GM12878 (cell line): ENCODE measurements around the gene MUC21. TPM values are rescaled to one million over a fixed set of nuclear protein-coding genes. Genes with fewer than 3 reads are reported as not detected.

Experiments
- ATAC-seq: fragments of 200-7000 bp; cut with Tn5 transposase; 3 replicates; pipeline ENCODE4 v1.9.1; 2020; ENCODE audit warnings: mild to moderate bottlenecking, moderate library complexity
- BruUV-seq: library from RNA; stranded (reverse); fragments of 400-500 nt; replicated peaks from 2 replicates; lab custom pipeline; 2021; lab: Mats Ljungman, UMichigan
- CTCF ChIA-PET: fragments of 300-600 bp; sonication (Branson Sonifier 250); formaldehyde crosslinking; extraction: SDS; loops from one replicate; lab custom pipeline; 2021; ENCODE audit warnings: inconsistent platforms; lab: Yijun Ruan, JAX
- POLR2A ChIA-PET: fragments of 350-600 bp; formaldehyde crosslinking; extraction: SDS; loops from one replicate; lab custom pipeline; 2021; ENCODE audit warnings: inconsistent platforms; lab: Charles Lee
- RAD21 ChIA-PET: fragments of 300-600 bp; sonication (Branson Sonifier 250); formaldehyde crosslinking; loops from one replicate; lab custom pipeline; 2023; ENCODE audit warnings: antibody characterized with exemption; ENCODE audit not compliant: unreplicated experiment; lab: Charles Lee
- SMC1A ChIA-PET: fragments of 300-600 bp; sonication (Branson Sonifier 250); formaldehyde crosslinking; loops from one replicate; lab custom pipeline; 2023; ENCODE audit not compliant: unreplicated experiment, uncharacterized antibody; lab: Charles Lee
- DNase-seq: peaks from one replicate; pipeline ENCODE4 v3.0.0-alpha.2; 2011; ENCODE audit warnings: low read depth, low spot score
- FAIRE-seq: peaks from 3 replicates; lab custom pipeline; 2011; peaks lifted over from hg19 to GRCh38; lab: Jason Lieb, UNC
- H2AFZ ChIP-seq: 2 replicates; pipeline ENCODE4 v1.6.0; 2011; ENCODE audit warnings: low read depth, low read length, control low read depth; ENCODE audit not compliant: control insufficient read depth
- H3K27ac ChIP-seq: 2 replicates; pipeline ENCODE4 v1.5.1; 2011; ENCODE audit warnings: control low read depth; ENCODE audit not compliant: control insufficient read depth, insufficient read depth
- H3K27me3 ChIP-seq, 2 experiments: replicated peaks in 1 of 2; 2 replicates each; pipeline versions ENCODE4 v1.6.0 to v1.6.1; 2011; ENCODE audit warnings: low read length in 1 of 2; ENCODE audit not compliant: control insufficient read depth in 2 of 2, insufficient read depth in 2 of 2
- H3K36me3 ChIP-seq, 2 experiments: 2 replicates each; pipeline ENCODE4 v1.5.1; 2011; ENCODE audit warnings: low read length in 1 of 2; ENCODE audit not compliant: control insufficient read depth in 2 of 2, insufficient read depth in 2 of 2
- H3K4me1 ChIP-seq: 2 replicates; pipeline ENCODE4 v1.6.1; 2011; ENCODE audit warnings: mild to moderate bottlenecking, low read length, moderate library complexity, mixed read lengths; ENCODE audit not compliant: control insufficient read depth, insufficient read depth
- H3K4me2 ChIP-seq: 2 replicates; pipeline ENCODE4 v1.6.0; 2011; ENCODE audit warnings: control low read depth; ENCODE audit not compliant: control insufficient read depth, insufficient read depth
- H3K4me3 ChIP-seq: fragments of 200-600 bp; sonication (generic); 2 replicates; pipeline ENCODE4 v1.5.1; 2016
- H3K79me2 ChIP-seq: 2 replicates; pipeline ENCODE4 v1.6.0; 2011; ENCODE audit warnings: low read length; ENCODE audit not compliant: control insufficient read depth, insufficient read depth
- H3K9ac ChIP-seq: 2 replicates; pipeline ENCODE4 v1.8.0; 2011; ENCODE audit warnings: low read length, control low read depth, mixed read lengths; ENCODE audit not compliant: control insufficient read depth, insufficient read depth
- H3K9me3 ChIP-seq: replicated peaks from 3 replicates; pipeline ENCODE4 v1.5.1; 2011; ENCODE audit warnings: mild to moderate bottlenecking, low read length; ENCODE audit not compliant: control insufficient read depth, insufficient read depth
- H4K20me1 ChIP-seq: 2 replicates; pipeline ENCODE4 v1.6.0; 2011; ENCODE audit not compliant: control insufficient read depth, insufficient read depth
- ATF2 ChIP-seq: IDR thresholded peaks from 2 replicates; pipeline ENCODE4 v1.6.1; 2012; ENCODE audit warnings: low read length, inconsistent platforms
- ATF7 ChIP-seq: fragments of 450-650 bp; IDR thresholded peaks from 2 replicates; pipeline ENCODE4 v1.6.1; 2016; ENCODE audit warnings: low read depth, mild to moderate bottlenecking
- BRCA1 ChIP-seq: IDR thresholded peaks from 2 replicates; pipeline ENCODE4 v1.6.1; 2011; ENCODE audit warnings: low read depth, low read length, improper control_type of control experiment
- CHD1 ChIP-seq: IDR thresholded peaks from 2 replicates; pipeline ENCODE4 v1.6.1; 2012; ENCODE audit warnings: low read depth, low read length, improper control_type of control experiment
- CREM ChIP-seq: IDR thresholded peaks from 2 replicates; pipeline ENCODE4 v1.6.1; 2014; ENCODE audit warnings: antibody characterized with exemption, low read depth
- CTCF ChIP-seq, 3 experiments: IDR thresholded peaks in 2 of 3; conservative IDR thresholded peaks in 1 of 3; 2 replicates each; pipeline ENCODE4 v1.5.1; 2011; ENCODE audit warnings: low read depth in 3 of 3, low read length in 3 of 3, mild to moderate bottlenecking in 3 of 3, control low read depth in 2 of 3, moderate library complexity in 2 of 3, inconsistent platforms in 1 of 3, mixed read lengths in 1 of 3; ENCODE audit not compliant: control insufficient read depth in 2 of 3, insufficient read depth in 1 of 3; ENCODE audit errors: extremely low read depth in 1 of 3
- DPF2 ChIP-seq: fragments of 450-650 bp; IDR thresholded peaks from 2 replicates; pipeline ENCODE4 v1.6.1; 2017; ENCODE audit warnings: mild to moderate bottlenecking
- EED ChIP-seq: sonication (generic); IDR thresholded peaks from 2 replicates; pipeline ENCODE4 v1.6.1; 2016; ENCODE audit warnings: antibody characterized with exemption, low read depth
- ESRRA ChIP-seq: IDR thresholded peaks from 2 replicates; pipeline ENCODE4 v1.6.1; 2012; ENCODE audit warnings: mild to moderate bottlenecking, low read length, improper control_type of control experiment
- HCFC1 ChIP-seq: fragments of 150-350 bp; IDR thresholded peaks from 2 replicates; pipeline ENCODE4 v1.6.1; 2014; ENCODE audit warnings: low read length
- NRF1 ChIP-seq: conservative IDR thresholded peaks from 2 replicates; pipeline ENCODE4 v1.6.1; 2011; ENCODE audit warnings: mild to moderate bottlenecking, low read depth, low read length, improper control_type of control experiment
- POLR2A ChIP-seq: IDR thresholded peaks from 2 replicates; pipeline ENCODE4 v1.6.1; 2011; ENCODE audit warnings: low read depth, mild to moderate bottlenecking, low read length
- RAD21 ChIP-seq: IDR thresholded peaks from 2 replicates; pipeline ENCODE4 v1.6.1; 2011; ENCODE audit warnings: mild to moderate bottlenecking, low read depth, low read length, moderate library complexity; ENCODE audit not compliant: insufficient read depth
- SP1 ChIP-seq: IDR thresholded peaks from one replicate; pipeline ENCODE4 v1.6.1; 2011; ENCODE audit warnings: low read depth, low read length
- SPI1 ChIP-seq: IDR thresholded peaks from 2 replicates; pipeline ENCODE4 v1.6.1; 2011; ENCODE audit warnings: low read depth, mild to moderate bottlenecking, low read length, moderate library complexity, borderline replicate concordance; ENCODE audit not compliant: insufficient read depth
- SREBF2 ChIP-seq: IDR thresholded peaks from 2 replicates; pipeline ENCODE4 v1.6.1; 2012; ENCODE audit warnings: mild to moderate bottlenecking, low read length
- USF1 ChIP-seq: IDR thresholded peaks from 2 replicates; pipeline ENCODE4 v1.6.1; 2011; ENCODE audit warnings: borderline replicate concordance, low read depth, mild to moderate bottlenecking, moderate library complexity, mixed read lengths, low read length; ENCODE audit not compliant: insufficient read depth; ENCODE audit errors: extremely low read length
- WGBS: methylation state at CpG from one replicate; pipeline ENCODE4 v1.1.6; 2016; ENCODE audit warnings: low lambda C conversion rate; ENCODE audit not compliant: insufficient replicate concordance, insufficient coverage; ENCODE audit errors: missing lambda C conversion rate; 5-methylcytosine and 5-hydroxymethylcytosine counted together
- in situ Hi-C: fragments of 300-500 bp; cut with MboI; formaldehyde crosslinking; loops from 9 replicates; pipeline ENCODE4 v1.14.3; 2018; ENCODE audit warnings: mixed read lengths
- intact Hi-C: fragments of 100-400 bp; cut with micrococcal nuclease; formaldehyde crosslinking; loops from one replicate; pipeline ENCODE4 v1.14.2; 2022; ENCODE audit not compliant: unreplicated experiment
- polyA plus RNA-seq, 11 experiments: library from polyadenylated mRNA; depleted of rRNA in 4 of 11; unstranded in 6 of 11; stranded (reverse) in 5 of 11; fragments of >200 nt; fragmentation: Nextera tagmentation in 4 of 11; fragmentation: Illumina TruSeq in 1 of 11; extraction: Ambion mirVana in 4 of 11; extraction: Trizol in 1 of 11; gene quantifications; 1 replicate in 1 of 11; 2 replicates in 10 of 11; pipeline versions ENCODE4 v1.2.1 to v1.2.3, GENCODE V29; 2011 to 2016; ENCODE audit warnings: inconsistent platforms in 2 of 11, missing spikeins in 2 of 11, low read depth in 1 of 11
- total RNA-seq, 4 experiments: library from RNA; depleted of rRNA in 3 of 4; stranded (reverse); fragments of >200 nt in 3 of 4; fragmentation: Illumina TruSeq in 1 of 4; extraction: Trizol in 1 of 4; gene quantifications; 2 replicates each; pipeline versions ENCODE4 v1.2.1 to v1.2.3, GENCODE V29; 2013 to 2021

The MUC21 gene
- total and polyA plus RNA-seq, 10 of the 15 experiments (the other 5 are each of a cell fraction or from before 2014, with no cell fraction given): 0.02 TPM; not detected in 9

GRCh38 chr6:31031095-31031494, 47.6 kb downstream of the MUC21 start (continued):
- TF ChIP-seq CTCF (IDR thresholded peaks at IDR 0.05 in 2 of 3, conservative IDR thresholded peaks at IDR 0.05 in 1 of 3; ENCODE audit: control insufficient read depth in 2 of 3, extremely low read depth in 1 of 3, insufficient read depth in 1 of 3, low read depth in 3 of 3, low read length in 3 of 3) (no peak), CREM (no peak), ESRRA (no peak), USF1 (no peak), HCFC1 (no peak), POLR2A (no peak), RAD21 (no peak)

GRCh38 chr6:31033075-31033474, 49.6 kb downstream of the MUC21 start:
- Histone ChIP-seq H2AFZ (no peak overlapping the region), H3K79me2 (no peaks in the 10 kb centered on the region), H3K4me2 (no peak overlapping the region), H3K9ac (no peak overlapping the region), H3K27me3 (no peaks in the 10 kb centered on the region; a peak in 3 of 4 replicates), H3K27ac (no peak overlapping the region), H4K20me1 (no peaks in the 10 kb centered on the region), H3K36me3 (no peaks in the 10 kb centered on the region), H3K9me3 (no peaks in the 10 kb centered on the region), H3K4me1 (no peaks in the 10 kb centered on the region), H3K4me3 (no peak overlapping the region)
- no peak for ATAC-seq
- 64% methylated on average over 4 of the region's 4 CpGs for WGBS
- SMC1A ChIA-PET: interaction anchor here (1.1 kb wide), 1 partner anchor 118 kb away, joined by 3 read pairs; no protein-coding TSS in a partner anchor
- BruUV-seq: no TSS peak
- RAD21 ChIA-PET: no interaction called here
- no peak for FAIRE-seq
- CTCF ChIA-PET: interaction anchor here (1.8 kb wide), 1 partner anchor 118 kb away, joined by 4 read pairs; no protein-coding TSS in a partner anchor
- in situ Hi-C loops: no loop called here
- DNase-seq: no peak
- POLR2A ChIA-PET: no interaction called here
- intact Hi-C loops: no loop called here
- TF ChIP-seq HCFC1: no peak
- TF ChIP-seq DPF2: no peak
- no peak for TF ChIP-seq BRCA1
- TF ChIP-seq SREBF2: no peak
- no peak for TF ChIP-seq RAD21
- no peak for TF ChIP-seq EED
- TF ChIP-seq ATF7: no peak
- no peak for TF ChIP-seq SPI1
- no peak for TF ChIP-seq ATF2
- TF ChIP-seq NRF1: no peak
- TF ChIP-seq SP1: no peak
- TF ChIP-seq CHD1: no peak
